Breast epithelium (tissue), 3 donors: ENCODE results near the gene ACSM2A.
"Not testable (repeated sequence)": the region's sequence is repeated elsewhere in the genome, so short reads cannot be mapped to it uniquely, and the experiment has no call there.

Experiments used
- CTCF ChIP-seq, 3 donors: fragments of 450-650 bp; IDR thresholded peaks; one replicate each; pipeline ENCODE4 v1.5.1; 2016 to 2017; ENCODE audit warnings: antibody characterized with exemption in 3 of 3, mild to moderate bottlenecking in 3 of 3, moderate library complexity in 3 of 3
- POLR2A ChIP-seq: fragments of 450-650 bp; IDR thresholded peaks from one replicate; pipeline ENCODE4 v1.6.1; 2016; ENCODE audit warnings: antibody characterized with exemption, mild to moderate bottlenecking, moderate library complexity

GRCh38 chr16:20429499-20429898 is 21.8 kb upstream of the ACSM2A start:
- not testable (repeated sequence) for TF ChIP-seq POLR2A; CTCF (IDR thresholded peaks at IDR 0.05)
